Endothelial cell of umbilical vein (primary cell): ENCODE measurements around the gene NRCAM. TPM values are rescaled to one million over a fixed set of nuclear protein-coding genes. Genes with fewer than 3 reads are reported as not detected.

Experiments used
- BruUV-seq: library from RNA; stranded (reverse); fragments of 400-500 nt; replicated peaks from 2 replicates; lab custom pipeline; 2021; lab: Mats Ljungman, UMichigan
- CTCF ChIA-PET: fragments of 300-600, 350-600 bp; sonication (Branson Sonifier 250); formaldehyde crosslinking; loops from one replicate; lab custom pipeline; 2021; ENCODE audit warnings: antibody characterized with exemption, inconsistent platforms; lab: Charles Lee
- POLR2A ChIA-PET: fragments of 300-600, 350-600 bp; sonication (Branson Sonifier 250); formaldehyde crosslinking; loops from one replicate; lab custom pipeline; 2021; ENCODE audit warnings: antibody characterized with exemption, inconsistent platforms; lab: Charles Lee
- DNase-seq: peaks from one replicate; pipeline ENCODE4 v3.0.0-alpha.2; 2011; ENCODE audit warnings: low read depth, low spot score
- FAIRE-seq: peaks from 2 replicates; lab custom pipeline; 2011; peaks lifted over from hg19 to GRCh38; lab: Jason Lieb, UNC
- H2AFZ ChIP-seq: 2 replicates; pipeline ENCODE4 v1.6.0; 2012; ENCODE audit warnings: low read depth, low read length, control low read depth, inconsistent platforms
- H3K27ac ChIP-seq: 2 replicates; pipeline ENCODE4 v1.5.1; 2011; ENCODE audit warnings: low read depth, mild to moderate bottlenecking, control low read depth, low read length, moderate library complexity; ENCODE audit not compliant: insufficient read depth
- H3K27me3 ChIP-seq, 2 experiments: 2 replicates each; pipeline versions ENCODE4 v1.6.0 to v1.6.1; 2011; ENCODE audit warnings: low read length in 2 of 2, mixed read lengths in 1 of 2; ENCODE audit not compliant: control insufficient read depth in 2 of 2, insufficient read depth in 2 of 2
- H3K36me3 ChIP-seq, 2 experiments: 2 replicates in 1 of 2; 3 replicates in 1 of 2; pipeline ENCODE4 v1.5.1; 2011; ENCODE audit warnings: low read length in 2 of 2, mild to moderate bottlenecking in 1 of 2, moderate library complexity in 1 of 2; ENCODE audit not compliant: control insufficient read depth in 2 of 2, insufficient read depth in 2 of 2; ENCODE audit errors: extremely low read depth in 1 of 2
- H3K4me1 ChIP-seq: 3 replicates; pipeline ENCODE4 v1.5.1; 2011; ENCODE audit warnings: mild to moderate bottlenecking, low read length; ENCODE audit not compliant: control insufficient read depth, insufficient read depth; ENCODE audit errors: extremely low read depth
- H3K4me2 ChIP-seq: 2 replicates; pipeline ENCODE4 v1.6.1; 2011; ENCODE audit warnings: low read length, control low read depth, mixed read lengths; ENCODE audit not compliant: insufficient read depth
- H3K4me3 ChIP-seq, 3 experiments: fragments of 200-600 bp in 1 of 3; sonication (generic), shearing (Covaris generic) in 1 of 3; replicated peaks in 1 of 3; 2 replicates each; pipeline ENCODE4 v1.5.1; 2011 to 2016; ENCODE audit warnings: control low read depth in 3 of 3, low read length in 3 of 3, mild to moderate bottlenecking in 2 of 3, inconsistent platforms in 1 of 3, low read depth in 1 of 3, moderate library complexity in 1 of 3; ENCODE audit not compliant: insufficient read depth in 1 of 3
- H3K79me2 ChIP-seq: 2 replicates; pipeline ENCODE4 v1.6.0; 2012; ENCODE audit warnings: low read length, inconsistent platforms; ENCODE audit not compliant: control insufficient read depth, insufficient read depth
- H3K9ac ChIP-seq: replicated peaks from 2 replicates; pipeline ENCODE3; 2011; ENCODE audit warnings: low read length, control low read depth; ENCODE audit not compliant: insufficient read depth; ENCODE audit errors: extremely low read depth
- H3K9me1 ChIP-seq: replicated peaks from 3 replicates; pipeline ENCODE4 v1.6.0; 2011; ENCODE audit warnings: mild to moderate bottlenecking, low read length; ENCODE audit not compliant: control insufficient read depth, insufficient read depth; ENCODE audit errors: extremely low read depth
- H3K9me3 ChIP-seq: replicated peaks from 2 replicates; pipeline ENCODE4 v1.5.1; 2012; ENCODE audit warnings: low read length, inconsistent platforms; ENCODE audit not compliant: control insufficient read depth, insufficient read depth
- H4K20me1 ChIP-seq: replicated peaks from 2 replicates; pipeline ENCODE3; 2011; ENCODE audit warnings: mild to moderate bottlenecking, low read length; ENCODE audit not compliant: control insufficient read depth, insufficient read depth; ENCODE audit errors: extremely low read depth
- CTCF ChIP-seq, 2 donors: IDR thresholded peaks; 1 replicate in 1 of 2; 2 replicates in 1 of 2; pipeline ENCODE4 v1.5.1; 2011; ENCODE audit warnings: low read length in 2 of 2, mild to moderate bottlenecking in 2 of 2, moderate library complexity in 2 of 2, control low read depth in 1 of 2, inconsistent platforms in 1 of 2, low read depth in 1 of 2; ENCODE audit not compliant: insufficient read depth in 1 of 2; ENCODE audit errors: extremely low read depth in 1 of 2
- EZH2 ChIP-seq: IDR thresholded peaks from 2 replicates; pipeline ENCODE4 v1.6.1; 2012; ENCODE audit warnings: borderline replicate concordance, low read depth, mild to moderate bottlenecking, moderate library complexity, low read length, inconsistent platforms; ENCODE audit not compliant: severe bottlenecking
- FOS ChIP-seq: IDR thresholded peaks from 2 replicates; pipeline ENCODE4 v1.6.1; 2011; ENCODE audit warnings: mild to moderate bottlenecking, low read length, moderate library complexity, borderline replicate concordance; ENCODE audit not compliant: insufficient read depth
- GATA2 ChIP-seq: IDR thresholded peaks from 2 replicates; pipeline ENCODE4 v1.7.0; 2011; ENCODE audit warnings: low read depth, mild to moderate bottlenecking, moderate library complexity, mixed read lengths, low read length; ENCODE audit not compliant: insufficient read length, insufficient read depth
- JUN ChIP-seq: IDR thresholded peaks from 2 replicates; pipeline ENCODE4 v1.6.1; 2011; ENCODE audit warnings: borderline replicate concordance, low read depth; ENCODE audit not compliant: insufficient read length, insufficient read depth
- MYC ChIP-seq: IDR thresholded peaks from one replicate; pipeline ENCODE4 v1.6.1; 2011; ENCODE audit warnings: mild to moderate bottlenecking, low read depth, low read length
- POLR2A ChIP-seq: IDR thresholded peaks from 2 replicates; pipeline ENCODE4 v1.6.1; 2012; ENCODE audit warnings: low read depth, mild to moderate bottlenecking, control low read depth, low read length
- POLR2AphosphoS5 ChIP-seq: IDR thresholded peaks from 2 replicates; pipeline ENCODE4 v1.6.1; 2012; ENCODE audit warnings: low read depth, mild to moderate bottlenecking, control low read depth, low read length, moderate library complexity; ENCODE audit not compliant: insufficient read depth
- dilution Hi-C: fragments of 300-500 bp; cut with MboI; formaldehyde crosslinking; loops from one replicate; pipeline ENCODE4 v1.15.0; 2019; ENCODE audit warnings: low sequenced_read_pairs; ENCODE audit not compliant: extremely low pct_ligation_motif_present
- intact Hi-C: fragments of 100-400 bp; cut with micrococcal nuclease; formaldehyde crosslinking; loops from one replicate; pipeline ENCODE4 v1.10.0; 2022
- polyA plus RNA-seq, 4 experiments: library from polyadenylated mRNA; depleted of rRNA in 3 of 4; stranded (reverse) in 3 of 4; unstranded in 1 of 4; fragments of >200 nt; gene quantifications; 2 replicates each; pipeline versions ENCODE4 v1.2.1 to v1.2.3, GENCODE V29; 2011 to 2012; ENCODE audit warnings: missing spikeins in 1 of 4
- total RNA-seq: library from RNA; stranded (reverse); gene quantifications from 2 replicates; pipeline ENCODE4 v1.2.3, GENCODE V29; 2021
- TF ChIP-seq, protein P1 (sequence below): IDR thresholded peaks from 2 replicates; pipeline ENCODE4 v1.6.1; 2011; ENCODE audit not compliant: insufficient read depth, insufficient read length

NRCAM gene
- total and polyA plus RNA-seq, 2 donors (not counting 3 experiments of a cell fraction or from before 2014, with no cell fraction given), result 26.0 to 47.6 TPM

- Histone ChIP-seq H3K9me1 (no peaks in the 10 kb centered on the region), H3K79me2 (no peaks in the 10 kb centered on the region), H2AFZ (no peak overlapping the region), H3K27me3 (no peaks in the 10 kb centered on the region), H3K27ac (no peak overlapping the region), H4K20me1 (no peaks in the 10 kb centered on the region), H3K9me3 (no peaks in the 10 kb centered on the region), H3K4me2 (no peak overlapping the region), H3K9ac (no peak overlapping the region), H3K36me3 (no peaks in the 10 kb centered on the region), H3K4me3 (no peak overlapping the region), H3K4me1 (no peaks in the 10 kb centered on the region)
- CTCF ChIA-PET, result interaction anchor here (1.0 kb wide), 1 partner anchor 43 kb away, joined by 3 read pairs; no protein-coding TSS in a partner anchor
- dilution Hi-C loops (no loop called here), intact Hi-C loops (no loop called here)
- FAIRE-seq (no peak), DNase-seq (no peak)
- TF ChIP-seq POLR2AphosphoS5, result no peak
- no peak for TF ChIP-seq POLR2A
- TF ChIP-seq, protein P1, sequence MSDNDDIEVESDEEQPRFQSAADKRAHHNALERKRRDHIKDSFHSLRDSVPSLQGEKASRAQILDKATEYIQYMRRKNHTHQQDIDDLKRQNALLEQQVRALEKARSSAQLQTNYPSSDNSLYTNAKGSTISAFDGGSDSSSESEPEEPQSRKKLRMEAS, result no peak
- no peak for TF ChIP-seq JUN
- TF ChIP-seq MYC, result no peak
- TF ChIP-seq FOS, result no peak
- no peak for TF ChIP-seq GATA2
- no peak for TF ChIP-seq EZH2
- TF ChIP-seq CTCF (IDR thresholded peaks at IDR 0.05; ENCODE audit: extremely low read depth in 1 of 2, insufficient read depth in 1 of 2, low read depth in 1 of 2, low read length in 2 of 2), result no peak
- POLR2A ChIA-PET, result no interaction called here
- BruUV-seq, result no TSS peak
Measured at GRCh38 chr7:108102671-108103312, 353.4 kb downstream of the NRCAM start.
